ENCODE results near the gene MMEL1.

- no peak for TF ChIP-seq CTCF (IDR thresholded peaks at IDR 0.05)
- no peak for TF ChIP-seq SIN3A (IDR thresholded peaks at IDR 0.05; ENCODE audit: borderline replicate concordance, insufficient read depth, low read depth, low read length)
- TF ChIP-seq POLR2AphosphoS5 (IDR thresholded peaks at IDR 0.05; ENCODE audit: low read depth, low read length): no peak
- TF ChIP-seq REST (IDR thresholded peaks at IDR 0.05; ENCODE audit: insufficient read depth in 1 of 2, low read depth in 2 of 2, low read length in 1 of 2): no peak
Observed at GRCh38 chr1:2544093-2544874, 88.5 kb downstream of the MMEL1 start.

All from Panc1 (cell line).